Measurements from ENCODE around the gene POU2AF3.
"Not testable (repeated sequence)": the region's sequence is repeated elsewhere in the genome, so short reads cannot be mapped to it uniquely, and the experiment has no call there.

Gene POU2AF3

GRCh38 chr11:111298413-111299100 is at the start of gene POU2AF3:
TSS of gene POU2AF3 (plus strand) at chr11:111298546. CDS start at chr11:111298582, 36 bp downstream.
- peak; percentile 31 for DNase-seq (ENCODE audit: low spot score)

- no peak for DNase-seq (ENCODE audit: low spot score)
Observed at GRCh38 chr11:111250936-111251335, 47.4 kb upstream of the POU2AF3 start.

GRCh38 chr11:111253131-111253530 is 45.2 kb upstream of the POU2AF3 start:
- DNase-seq (ENCODE audit: low spot score), result no peak

GRCh38 chr11:111253630-111254029 is 44.7 kb upstream of the POU2AF3 start:
- DNase-seq (ENCODE audit: low spot score), result no peak

- DNase-seq (ENCODE audit: low spot score), result no peak
Observed at GRCh38 chr11:111258046-111258445, 40.3 kb upstream of the POU2AF3 start.

GRCh38 chr11:111259896-111260295 is 38.5 kb upstream of the POU2AF3 start:
- DNase-seq (ENCODE audit: low spot score), result no peak

- no peak for DNase-seq (ENCODE audit: low spot score)
Observed at GRCh38 chr11:111260811-111261210, 37.5 kb upstream of the POU2AF3 start.

- no peak for DNase-seq (ENCODE audit: low spot score)
Observed at GRCh38 chr11:111264646-111265045, 33.7 kb upstream of the POU2AF3 start.

GRCh38 chr11:111265421-111265820 is 32.9 kb upstream of the POU2AF3 start:
- DNase-seq (ENCODE audit: low spot score), result no peak

GRCh38 chr11:111268303-111268702 is 30.0 kb upstream of the POU2AF3 start:
- DNase-seq (ENCODE audit: low spot score), result not testable (repeated sequence)

- DNase-seq (ENCODE audit: low spot score), result no peak
Observed at GRCh38 chr11:111269146-111269868, 29.0 kb upstream of the POU2AF3 start.

- DNase-seq (ENCODE audit: low spot score), result no peak
Observed at GRCh38 chr11:111272420-111272819, 25.9 kb upstream of the POU2AF3 start.

GRCh38 chr11:111282562-111283075 is 15.7 kb upstream of the POU2AF3 start:
- no peak for DNase-seq (ENCODE audit: low spot score)

GRCh38 chr11:111283945-111284481 is 14.3 kb upstream of the POU2AF3 start:
- DNase-seq (ENCODE audit: low spot score), result no peak

GRCh38 chr11:111285189-111286091 is 12.9 kb upstream of the POU2AF3 start:
- DNase-seq (ENCODE audit: low spot score), result no peak

- no peak for DNase-seq (ENCODE audit: low spot score)
Observed at GRCh38 chr11:111291764-111292163, 6.6 kb upstream of the POU2AF3 start.

GRCh38 chr11:111292408-111292807 is 5.9 kb upstream of the POU2AF3 start:
- DNase-seq (ENCODE audit: low spot score), result not testable (repeated sequence)

GRCh38 chr11:111296196-111296595 is 2.1 kb upstream of the POU2AF3 start:
- DNase-seq (ENCODE audit: low spot score), result no peak

GRCh38 chr11:111297696-111298095 is 650 bp upstream of the POU2AF3 start:
- DNase-seq (ENCODE audit: low spot score), result no peak

GRCh38 chr11:111299101-111300026 is 1.0 kb downstream of the POU2AF3 start:
- DNase-seq (ENCODE audit: low spot score), result peak; percentile 85

- DNase-seq (ENCODE audit: low spot score), result no peak
Observed at GRCh38 chr11:111300569-111300968, 2.2 kb downstream of the POU2AF3 start.
